Retinal pigment epithelial cell (primary cell): Measurements from ENCODE around the gene VEGFB.

Source experiments
- DNase-seq: peaks from one replicate; pipeline ENCODE4 v3.0.0-alpha.2; 2010; ENCODE audit warnings: low read depth
- H3K4me3 ChIP-seq: 2 replicates; pipeline ENCODE4 v1.5.1; 2011; ENCODE audit warnings: mild to moderate bottlenecking, low read length, control low read depth, moderate library complexity
- CTCF ChIP-seq: conservative IDR thresholded peaks from 2 replicates; pipeline ENCODE4 v1.5.1; 2011; ENCODE audit warnings: low read depth, low read length, control low read depth, inconsistent platforms

Gene VEGFB

GRCh38 chr11:64232182-64232966, 2.0 kb upstream of the VEGFB start:
- DNase-seq, result no peak
- H3K4me3 ChIP-seq, result no peak overlapping the region
- TF ChIP-seq CTCF, result no peak

- TF ChIP-seq CTCF, result no peak
- H3K4me3 ChIP-seq, result no peak overlapping the region
- DNase-seq, result no peak
Observed at GRCh38 chr11:64232967-64233315, 1.4 kb upstream of the VEGFB start.

GRCh38 chr11:64234647-64235379, 429 bp downstream of the VEGFB start:
- H3K4me3 ChIP-seq, result peak overlapping the region; percentile 63
- no peak for DNase-seq
- no peak for TF ChIP-seq CTCF

- DNase-seq, result no peak
- TF ChIP-seq CTCF, result no peak
Observed at GRCh38 chr11:64235437-64236161, 1.2 kb downstream of the VEGFB start.

GRCh38 chr11:64237484-64237951, 3.1 kb downstream of the VEGFB start:
- no peak for TF ChIP-seq CTCF
- no peak overlapping the region for H3K4me3 ChIP-seq
- no peak for DNase-seq

More at GRCh38 chr11:64235437-64236161, 1.2 kb downstream of the VEGFB start:
- H3K4me3 ChIP-seq, result peak overlapping the region; percentile 63

GRCh38 chr11:64238076-64238475, 3.7 kb downstream of the VEGFB start:
- DNase-seq, result no peak
- H3K4me3 ChIP-seq, result no peak overlapping the region
- no peak for TF ChIP-seq CTCF
